HepG2 (cell line): ENCODE measurements around the gene ADAM22. TPM values are rescaled to one million over a fixed set of nuclear protein-coding genes. Genes with fewer than 3 reads are reported as not detected.
A peak's percentile ranks its signal among the peaks of the same experiment; 100 is the strongest.

Experiments used
- ETS1 ChIP-seq: sonication (generic); formaldehyde crosslinking; IDR thresholded peaks from 2 replicates; pipeline ENCODE4 v1.4.0; 2020; ENCODE audit warnings: missing genetic modification reagents
- HIC2 ChIP-seq: sonication (generic); formaldehyde crosslinking; IDR thresholded peaks from 2 replicates; pipeline ENCODE4 v1.9.0; 2022; ENCODE audit warnings: low read depth, missing genetic modification reagents
- RCOR2 ChIP-seq: IDR thresholded peaks from 2 replicates; pipeline ENCODE4 v1.6.1; 2016; ENCODE audit warnings: missing biosample characterization, missing genetic modification reagents
- STAT6 ChIP-seq: sonication (generic); formaldehyde crosslinking; IDR thresholded peaks from 2 replicates; pipeline ENCODE4 v1.4.0; 2020; ENCODE audit warnings: missing genetic modification reagents, mild to moderate bottlenecking, borderline replicate concordance
- TBP ChIP-seq: sonication (generic); formaldehyde crosslinking; IDR thresholded peaks from 2 replicates; pipeline ENCODE4 v1.5.0; 2020; ENCODE audit warnings: missing genetic modification reagents
- ZBTB40 ChIP-seq, 2 experiments: fragments of 450-650 bp in 1 of 2; sonication (generic) in 1 of 2; formaldehyde crosslinking in 1 of 2; IDR thresholded peaks; 2 replicates each; pipeline versions ENCODE4 v1.6.1 to v1.8.0; 2016 to 2022; ENCODE audit warnings: antibody characterized with exemption in 1 of 2, mild to moderate bottlenecking in 1 of 2, missing genetic modification reagents in 1 of 2
- ZNF224 ChIP-seq: sonication (generic); formaldehyde crosslinking; IDR thresholded peaks from 2 replicates; pipeline ENCODE4 v1.5.0; 2020; ENCODE audit warnings: mild to moderate bottlenecking, missing genetic modification reagents
- ZNF3 ChIP-seq: IDR thresholded peaks from 2 replicates; pipeline ENCODE4 v1.7.0; 2017; ENCODE audit warnings: inconsistent platforms
- ZNF496 ChIP-seq: sonication (generic); formaldehyde crosslinking; IDR thresholded peaks from 2 replicates; pipeline ENCODE4 v1.8.1; 2023; ENCODE audit warnings: mild to moderate bottlenecking, moderate library complexity, missing genetic modification reagents; ENCODE audit not compliant: insufficient replicate concordance
- ZNF761 ChIP-seq: sonication (generic); formaldehyde crosslinking; conservative IDR thresholded peaks from 2 replicates; pipeline ENCODE4 v1.4.0; 2020; ENCODE audit warnings: mild to moderate bottlenecking, missing genetic modification reagents
- polyA plus RNA-seq, 8 experiments: library from polyadenylated mRNA; depleted of rRNA in 3 of 8; stranded (reverse) in 7 of 8; unstranded in 1 of 8; fragments of >200 nt; fragmentation: Illumina TruSeq in 4 of 8; extraction: Trizol in 4 of 8; gene quantifications; 2 replicates each; pipeline versions ENCODE4 v1.2.1 to v1.2.3, GENCODE V29; 2011 to 2016; ENCODE audit warnings: low read depth in 4 of 8, missing spikeins in 1 of 8, mixed read lengths in 1 of 8; ENCODE audit not compliant: insufficient read depth in 1 of 8
- total RNA-seq, 5 experiments: library from RNA; depleted of rRNA; stranded (reverse); fragments of >200 nt; fragmentation: Illumina TruSeq; extraction: Trizol; gene quantifications; 2 replicates each; pipeline ENCODE4 v1.2.3, GENCODE V29; 2016; ENCODE audit warnings: low read depth in 1 of 5
- TF ChIP-seq, protein P1 (sequence below): sonication (generic); formaldehyde crosslinking; IDR thresholded peaks from 2 replicates; pipeline ENCODE4 v1.8.0; 2022; ENCODE audit warnings: mild to moderate bottlenecking, missing genetic modification reagents, moderate library complexity

ADAM22 gene
- total and polyA plus RNA-seq, 2 of the 13 experiments (the other 11 are each of a cell fraction or from before 2014, with no cell fraction given): 1.9 to 6.7 TPM

DNA sequence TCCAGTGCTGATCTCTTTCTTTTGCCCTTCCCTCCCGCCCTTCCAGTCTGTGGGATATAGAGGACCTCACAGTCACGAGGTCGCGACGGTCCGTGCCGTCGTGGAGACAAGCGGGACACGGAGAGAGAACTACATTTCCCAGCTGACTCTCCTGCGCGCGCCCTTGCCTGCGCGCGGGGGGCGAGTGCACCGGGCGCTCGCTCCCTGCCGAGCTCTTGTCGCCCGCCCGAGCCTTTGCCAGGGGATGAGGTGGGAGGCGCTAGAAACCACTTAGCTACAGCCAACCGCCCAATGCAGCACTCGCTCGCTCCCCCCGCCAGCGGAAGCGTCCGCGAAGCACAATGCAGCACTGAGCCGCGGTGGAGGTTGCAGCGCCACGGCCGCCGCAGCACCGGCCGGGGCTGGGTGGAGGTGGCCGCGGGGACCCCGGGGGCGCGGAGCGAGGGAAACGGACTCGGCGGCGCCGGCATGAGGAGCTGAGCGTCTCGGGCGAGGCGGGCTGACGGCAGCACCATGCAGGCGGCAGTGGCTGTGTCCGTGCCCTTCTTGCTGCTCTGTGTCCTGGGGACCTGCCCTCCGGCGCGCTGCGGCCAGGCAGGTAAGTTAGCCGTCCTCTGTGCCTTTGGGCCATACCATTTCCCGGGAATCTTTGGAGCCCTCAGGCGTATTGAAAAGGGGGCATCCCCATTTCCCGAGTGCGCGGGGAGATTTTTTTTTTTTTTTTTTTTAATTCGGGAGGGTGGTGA lies at the start of gene ADAM22 (continued):
- TF ChIP-seq ZNF761 (no peak; the same call in 1 of the 2 replicates), ZNF3 (CRISPR knock-in tag) (no peak), STAT6 (CRISPR knock-in tag) (no peak), ETS1 (CRISPR knock-in tag) (no peak; the same call in 1 of the 2 replicates), RCOR2 (CRISPR knock-in tag) (no peak), ZNF224 (CRISPR knock-in tag) (0 out of 2 replicates have a peak, but pooled peaks have one; percentile 74), ZNF496 (CRISPR knock-in tag) (no peak), TBP (CRISPR knock-in tag) (no peak), HIC2 (CRISPR knock-in tag) (0 out of 2 replicates have a peak, but pooled peaks have one; percentile 42), ZBTB40 (IDR thresholded peaks at IDR 0.05) (no peak), ZBTB40 (CRISPR knock-in tag; IDR thresholded peaks at IDR 0.05) (peak; percentile 77)
- TF ChIP-seq, protein P1, sequence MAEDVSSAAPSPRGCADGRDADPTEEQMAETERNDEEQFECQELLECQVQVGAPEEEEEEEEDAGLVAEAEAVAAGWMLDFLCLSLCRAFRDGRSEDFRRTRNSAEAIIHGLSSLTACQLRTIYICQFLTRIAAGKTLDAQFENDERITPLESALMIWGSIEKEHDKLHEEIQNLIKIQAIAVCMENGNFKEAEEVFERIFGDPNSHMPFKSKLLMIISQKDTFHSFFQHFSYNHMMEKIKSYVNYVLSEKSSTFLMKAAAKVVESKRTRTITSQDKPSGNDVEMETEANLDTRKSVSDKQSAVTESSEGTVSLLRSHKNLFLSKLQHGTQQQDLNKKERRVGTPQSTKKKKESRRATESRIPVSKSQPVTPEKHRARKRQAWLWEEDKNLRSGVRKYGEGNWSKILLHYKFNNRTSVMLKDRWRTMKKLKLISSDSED: no peak
